ENCODE data around the gene ADIG.

DNA sequence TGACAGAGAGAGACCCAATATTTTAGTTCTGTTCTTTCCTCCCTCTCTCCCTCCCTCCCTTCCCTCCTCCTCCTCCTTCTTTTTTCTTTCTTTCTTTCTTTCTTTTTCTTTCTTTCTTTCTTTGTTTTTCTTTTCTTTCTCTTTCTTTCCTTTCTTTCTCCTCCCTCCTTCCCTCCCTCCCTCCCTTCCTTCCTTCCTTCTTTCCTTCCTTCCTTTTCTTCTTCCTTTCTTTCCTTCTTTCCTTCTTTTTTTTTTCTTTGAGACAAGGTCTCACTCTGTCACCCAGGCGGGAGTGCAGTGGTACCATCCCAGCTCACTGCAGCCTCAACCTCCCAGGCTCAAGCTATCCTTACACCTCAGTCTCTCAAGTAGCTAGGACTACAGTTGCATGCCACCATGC lies 49.0 kb downstream of the ADIG start:
- TF ChIP-seq, protein P1, sequence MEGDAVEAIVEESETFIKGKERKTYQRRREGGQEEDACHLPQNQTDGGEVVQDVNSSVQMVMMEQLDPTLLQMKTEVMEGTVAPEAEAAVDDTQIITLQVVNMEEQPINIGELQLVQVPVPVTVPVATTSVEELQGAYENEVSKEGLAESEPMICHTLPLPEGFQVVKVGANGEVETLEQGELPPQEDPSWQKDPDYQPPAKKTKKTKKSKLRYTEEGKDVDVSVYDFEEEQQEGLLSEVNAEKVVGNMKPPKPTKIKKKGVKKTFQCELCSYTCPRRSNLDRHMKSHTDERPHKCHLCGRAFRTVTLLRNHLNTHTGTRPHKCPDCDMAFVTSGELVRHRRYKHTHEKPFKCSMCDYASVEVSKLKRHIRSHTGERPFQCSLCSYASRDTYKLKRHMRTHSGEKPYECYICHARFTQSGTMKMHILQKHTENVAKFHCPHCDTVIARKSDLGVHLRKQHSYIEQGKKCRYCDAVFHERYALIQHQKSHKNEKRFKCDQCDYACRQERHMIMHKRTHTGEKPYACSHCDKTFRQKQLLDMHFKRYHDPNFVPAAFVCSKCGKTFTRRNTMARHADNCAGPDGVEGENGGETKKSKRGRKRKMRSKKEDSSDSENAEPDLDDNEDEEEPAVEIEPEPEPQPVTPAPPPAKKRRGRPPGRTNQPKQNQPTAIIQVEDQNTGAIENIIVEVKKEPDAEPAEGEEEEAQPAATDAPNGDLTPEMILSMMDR (IDR thresholded peaks at IDR 0.05) = no peak
- TF ChIP-seq POLR2A (IDR thresholded peaks at IDR 0.05) = no peak

All from lower leg skin (tissue), 3 donors.